ENCODE results near the gene SLC44A5.

Gene SLC44A5

DNA sequence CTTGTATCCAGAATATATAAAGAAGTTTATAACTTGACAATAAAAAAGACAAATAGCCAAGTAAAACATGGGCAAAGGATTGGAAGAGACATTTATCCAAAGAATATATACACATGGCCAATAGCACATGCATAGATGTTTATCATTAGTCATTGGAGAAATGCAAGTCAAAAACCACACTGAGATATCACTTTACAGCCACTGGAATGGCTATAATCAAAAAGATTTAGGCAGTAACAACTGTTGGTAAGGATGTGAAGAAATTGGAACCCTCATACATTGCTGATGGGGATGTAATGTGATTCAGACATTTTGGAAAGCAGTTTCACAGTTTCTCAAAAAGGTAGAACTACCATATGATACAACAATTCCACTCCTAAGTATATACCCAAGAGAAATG lies 51.1 kb downstream of the SLC44A5 start:
- no peak overlapping the region for H3K4me3 ChIP-seq (ENCODE audit: low read length)
- TF ChIP-seq, protein P1, sequence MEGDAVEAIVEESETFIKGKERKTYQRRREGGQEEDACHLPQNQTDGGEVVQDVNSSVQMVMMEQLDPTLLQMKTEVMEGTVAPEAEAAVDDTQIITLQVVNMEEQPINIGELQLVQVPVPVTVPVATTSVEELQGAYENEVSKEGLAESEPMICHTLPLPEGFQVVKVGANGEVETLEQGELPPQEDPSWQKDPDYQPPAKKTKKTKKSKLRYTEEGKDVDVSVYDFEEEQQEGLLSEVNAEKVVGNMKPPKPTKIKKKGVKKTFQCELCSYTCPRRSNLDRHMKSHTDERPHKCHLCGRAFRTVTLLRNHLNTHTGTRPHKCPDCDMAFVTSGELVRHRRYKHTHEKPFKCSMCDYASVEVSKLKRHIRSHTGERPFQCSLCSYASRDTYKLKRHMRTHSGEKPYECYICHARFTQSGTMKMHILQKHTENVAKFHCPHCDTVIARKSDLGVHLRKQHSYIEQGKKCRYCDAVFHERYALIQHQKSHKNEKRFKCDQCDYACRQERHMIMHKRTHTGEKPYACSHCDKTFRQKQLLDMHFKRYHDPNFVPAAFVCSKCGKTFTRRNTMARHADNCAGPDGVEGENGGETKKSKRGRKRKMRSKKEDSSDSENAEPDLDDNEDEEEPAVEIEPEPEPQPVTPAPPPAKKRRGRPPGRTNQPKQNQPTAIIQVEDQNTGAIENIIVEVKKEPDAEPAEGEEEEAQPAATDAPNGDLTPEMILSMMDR (IDR thresholded peaks at IDR 0.05; ENCODE audit: insufficient read depth, low read depth, low read length, missing control alignments): no peak
- DNase-seq (ENCODE audit: low read depth): no peak

DNA sequence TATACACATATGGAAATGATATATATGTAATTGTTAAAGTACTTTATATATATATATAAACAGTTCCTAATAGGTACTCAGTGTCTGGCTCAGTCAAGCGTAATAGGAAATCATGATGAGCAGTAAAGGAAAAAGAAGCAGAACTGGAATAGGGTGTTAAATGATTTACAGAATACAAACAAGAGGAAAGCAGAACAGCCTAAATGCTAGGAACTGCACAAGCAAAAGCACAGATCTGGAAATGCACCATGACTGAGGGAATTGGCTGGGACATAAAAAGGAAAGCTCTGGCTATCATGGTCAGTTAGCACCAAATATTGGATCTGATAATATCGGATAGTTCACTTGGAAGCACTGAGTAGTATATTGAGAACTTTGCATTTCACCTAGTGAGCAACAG lies 51.8 kb downstream of the SLC44A5 start:
- no peak overlapping the region for H3K4me3 ChIP-seq (ENCODE audit: low read length)
- DNase-seq (ENCODE audit: low read depth): no peak
- TF ChIP-seq, protein P1 (IDR thresholded peaks at IDR 0.05; ENCODE audit: insufficient read depth, low read depth, low read length, missing control alignments): no peak

DNA sequence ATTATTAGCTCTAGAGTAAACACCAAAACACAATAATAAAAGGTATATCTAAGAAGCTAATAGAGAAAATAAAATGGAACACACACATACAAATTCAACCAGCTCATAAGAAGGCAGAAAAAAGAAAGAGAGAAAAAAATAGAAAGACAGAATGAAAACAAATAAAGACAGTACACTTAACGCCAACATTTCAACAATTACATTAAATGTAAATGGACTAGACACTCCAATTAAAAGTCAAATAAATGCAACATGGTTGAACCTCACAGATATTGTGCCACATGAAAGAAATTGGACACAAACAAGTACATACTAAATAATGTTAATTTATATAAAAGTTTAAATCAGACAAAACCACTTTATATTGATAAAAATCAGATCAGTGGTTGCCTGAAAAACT lies 56.0 kb downstream of the SLC44A5 start:
- H3K4me3 ChIP-seq (ENCODE audit: low read length): no peak overlapping the region
- TF ChIP-seq, protein P1 (IDR thresholded peaks at IDR 0.05; ENCODE audit: insufficient read depth, low read depth, low read length, missing control alignments): no peak
- no peak for DNase-seq (ENCODE audit: low read depth)

DNA sequence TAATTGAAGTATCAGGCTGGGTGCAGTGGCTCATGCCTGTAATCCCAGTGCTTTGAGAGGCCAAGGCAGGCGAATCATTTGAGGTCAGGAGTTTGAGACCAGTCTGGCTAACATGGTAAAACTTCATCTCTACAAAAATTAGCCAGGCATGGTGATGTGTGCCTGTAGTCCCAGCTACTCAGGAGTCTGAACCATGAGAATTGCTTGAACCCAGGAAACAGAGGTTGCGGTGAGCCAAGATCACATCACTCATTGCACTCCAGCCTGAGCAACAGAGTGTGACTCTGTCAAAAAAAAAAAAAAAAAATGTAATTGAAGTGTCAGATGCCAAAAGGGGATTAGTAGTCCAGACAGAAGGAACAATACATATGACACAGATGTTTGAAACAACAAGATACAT lies 56.7 kb downstream of the SLC44A5 start:
- no peak overlapping the region for H3K4me3 ChIP-seq (ENCODE audit: low read length)
- DNase-seq (ENCODE audit: low read depth): no peak
- TF ChIP-seq, protein P1 (IDR thresholded peaks at IDR 0.05; ENCODE audit: insufficient read depth, low read depth, low read length, missing control alignments): no peak

DNA sequence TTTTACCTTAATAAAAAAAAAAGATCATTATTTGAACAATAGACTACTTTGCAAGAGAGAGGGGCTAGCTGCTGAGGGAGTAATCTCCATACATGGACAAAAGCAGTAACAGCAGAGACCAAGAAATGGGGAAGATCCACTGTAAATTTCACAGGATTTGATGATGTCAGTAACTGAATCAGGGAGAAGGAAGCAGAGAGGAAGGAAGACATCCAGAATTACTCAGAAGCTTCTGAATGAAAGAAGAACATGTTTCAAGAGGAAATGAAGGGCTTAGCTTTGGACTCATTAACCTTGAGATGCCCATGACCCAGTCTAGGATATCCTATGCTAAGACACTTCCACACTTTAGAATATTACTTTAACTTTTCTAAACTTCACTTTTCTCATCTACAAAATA lies 60.4 kb downstream of the SLC44A5 start:
- TF ChIP-seq, protein P1 (IDR thresholded peaks at IDR 0.05; ENCODE audit: insufficient read depth, low read depth, low read length, missing control alignments): no peak
- no peak overlapping the region for H3K4me3 ChIP-seq (ENCODE audit: low read length)
- DNase-seq (ENCODE audit: low read depth): no peak

DNA sequence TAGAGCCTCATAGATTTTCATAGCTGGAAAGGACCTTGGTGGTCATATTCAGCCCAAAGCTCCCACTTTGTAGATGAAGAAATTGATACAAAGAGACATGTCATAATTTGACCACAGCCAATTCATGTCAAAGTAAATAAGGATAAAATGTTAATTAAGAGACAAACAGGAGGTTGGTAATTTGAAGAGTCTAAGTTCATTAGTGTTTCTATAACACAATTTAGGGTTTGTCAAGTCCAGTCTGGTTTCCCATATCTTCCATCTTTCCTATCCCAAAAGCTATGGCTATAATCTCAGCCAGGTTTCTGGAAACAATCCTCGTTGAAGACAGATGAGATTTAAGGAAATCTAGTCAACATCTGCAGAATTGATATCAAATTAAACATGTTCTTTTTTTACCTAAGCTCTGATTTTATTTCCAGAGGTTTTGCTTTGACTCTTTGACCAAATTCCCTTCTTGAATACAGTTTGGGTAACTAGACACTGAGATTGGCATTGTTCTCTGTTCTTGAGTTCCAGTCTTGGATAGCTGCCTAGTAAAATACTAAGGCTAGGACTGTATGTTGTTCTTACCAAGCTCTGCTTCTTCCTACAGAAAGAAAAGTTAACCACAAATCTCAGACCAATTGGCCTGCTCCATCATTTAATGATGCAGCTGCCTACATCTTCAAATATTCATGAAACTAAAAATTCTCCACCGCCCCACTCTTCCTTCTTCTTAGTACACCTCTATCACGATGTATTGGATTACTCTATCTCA lies 62.0 kb downstream of the SLC44A5 start:
- TF ChIP-seq, protein P1 (IDR thresholded peaks at IDR 0.05; ENCODE audit: insufficient read depth, low read depth, low read length, missing control alignments): no peak
- H3K4me3 ChIP-seq (ENCODE audit: low read length): no peak overlapping the region
- no peak for DNase-seq (ENCODE audit: low read depth)

DNA sequence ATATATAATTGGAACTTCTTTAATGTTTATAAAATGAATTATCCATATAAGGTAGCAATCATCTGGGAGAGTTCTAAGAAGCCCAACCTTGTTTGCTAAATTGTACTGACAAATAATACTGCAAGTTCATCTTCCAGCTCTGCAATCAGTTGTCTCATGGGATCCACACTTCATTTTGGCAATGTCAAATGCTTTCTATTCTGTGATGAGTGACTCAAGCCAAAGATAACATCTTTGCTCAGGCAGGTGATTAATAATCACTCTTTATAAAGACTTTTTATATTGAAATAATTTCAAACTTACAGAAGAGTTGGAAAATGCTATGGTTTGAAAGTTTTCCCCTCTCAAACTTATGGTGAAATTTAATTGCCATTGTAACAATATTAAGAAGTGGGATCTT lies 67.2 kb downstream of the SLC44A5 start:
- TF ChIP-seq, protein P1 (IDR thresholded peaks at IDR 0.05; ENCODE audit: insufficient read depth, low read depth, low read length, missing control alignments): no peak
- H3K4me3 ChIP-seq (ENCODE audit: low read length): no peak overlapping the region
- no peak for DNase-seq (ENCODE audit: low read depth)

Data from epithelial cell of esophagus (primary cell).